OCI-LY1 (cell line): ENCODE data around the gene UGT1A4.

Source experiments
- H2AFZ ChIP-seq: fragments of 200-600 bp; sonication (generic), shearing (Covaris generic); 2 replicates; pipeline ENCODE4 v1.6.0; 2014; ENCODE audit warnings: antibody characterized with exemption, mild to moderate bottlenecking, low read length
- H3F3A ChIP-seq: fragments of 200-600 bp; sonication (generic), shearing (Covaris generic); 2 replicates; pipeline ENCODE4 v1.6.0; 2014; ENCODE audit warnings: mild to moderate bottlenecking, antibody characterized with exemption, low read length, moderate library complexity; ENCODE audit not compliant: insufficient read depth
- H3K27ac ChIP-seq: fragments of 200-600 bp; sonication (generic); 2 replicates; pipeline ENCODE4 v1.5.1; 2014; ENCODE audit warnings: low read length, mixed run types, mild to moderate bottlenecking, low read depth; ENCODE audit not compliant: poor library complexity, severe bottlenecking
- H3K27me3 ChIP-seq: fragments of 200-600 bp; sonication (generic); 2 replicates; pipeline ENCODE4 v1.6.0; 2014; ENCODE audit warnings: antibody characterized with exemption, mild to moderate bottlenecking, low read length, moderate library complexity; ENCODE audit not compliant: insufficient read depth
- H3K36me3 ChIP-seq: fragments of 200-600 bp; sonication (generic); 2 replicates; pipeline ENCODE4 v1.6.1; 2014; ENCODE audit warnings: mild to moderate bottlenecking, antibody characterized with exemption, low read length, moderate library complexity, mixed read lengths; ENCODE audit not compliant: insufficient read depth
- H3K4me1 ChIP-seq: fragments of 200-600 bp; sonication (generic); 2 replicates; pipeline ENCODE4 v1.5.1; 2014; ENCODE audit warnings: mild to moderate bottlenecking, low read length, moderate library complexity; ENCODE audit not compliant: insufficient read depth, severe bottlenecking
- H3K4me2 ChIP-seq: fragments of 200-600 bp; sonication (generic), shearing (Covaris generic); 2 replicates; pipeline ENCODE4 v1.6.1; 2014; ENCODE audit warnings: low read length
- H3K4me3 ChIP-seq: fragments of 200-600 bp; sonication (generic); 2 replicates; pipeline ENCODE4 v1.5.1; 2014; ENCODE audit warnings: low read length, low read depth, mild to moderate bottlenecking, mixed read lengths; ENCODE audit not compliant: poor library complexity, severe bottlenecking
- H3K79me2 ChIP-seq: fragments of 200-600 bp; shearing (Covaris generic); 2 replicates; pipeline ENCODE4 v1.6.1; 2016; ENCODE audit warnings: mixed run types, low read length, mixed read lengths; ENCODE audit not compliant: insufficient read depth
- H3K9ac ChIP-seq: fragments of 200-600 bp; sonication (generic), shearing (Covaris generic); 2 replicates; pipeline ENCODE4 v1.6.1; 2014; ENCODE audit warnings: mild to moderate bottlenecking, low read length, mixed read lengths
- H3K9me2 ChIP-seq: fragments of 200-600 bp; sonication (generic), shearing (Covaris generic); 2 replicates; pipeline ENCODE4 v1.6.1; 2014; ENCODE audit warnings: low read depth, mild to moderate bottlenecking, low read length, mixed read lengths
- H3K9me3 ChIP-seq: fragments of 200-600 bp; shearing (Covaris generic); 2 replicates; pipeline ENCODE4 v1.6.1; 2014; ENCODE audit warnings: low read length, mixed read lengths
- H4K20me1 ChIP-seq: fragments of 200-600 bp; sonication (generic), shearing (Covaris generic); 2 replicates; pipeline ENCODE4 v1.6.0; 2016; ENCODE audit warnings: mild to moderate bottlenecking, low read length; ENCODE audit not compliant: insufficient read depth
- EZH2 ChIP-seq: fragments of 200-600 bp; sonication (generic), shearing (Covaris generic); IDR thresholded peaks from 2 replicates; pipeline ENCODE4 v1.8.0; 2017; ENCODE audit warnings: borderline replicate concordance, mixed run types, mild to moderate bottlenecking, antibody characterized with exemption, low read length, moderate library complexity, mixed read lengths
- TF ChIP-seq, protein P1 (sequence below): fragments of 200-600 bp; sonication (generic), shearing (Covaris generic); IDR thresholded peaks from 2 replicates; pipeline ENCODE4 v1.5.1; 2017; ENCODE audit warnings: mild to moderate bottlenecking, antibody characterized with exemption, low read length, moderate library complexity, mixed read lengths

Gene UGT1A4

DNA sequence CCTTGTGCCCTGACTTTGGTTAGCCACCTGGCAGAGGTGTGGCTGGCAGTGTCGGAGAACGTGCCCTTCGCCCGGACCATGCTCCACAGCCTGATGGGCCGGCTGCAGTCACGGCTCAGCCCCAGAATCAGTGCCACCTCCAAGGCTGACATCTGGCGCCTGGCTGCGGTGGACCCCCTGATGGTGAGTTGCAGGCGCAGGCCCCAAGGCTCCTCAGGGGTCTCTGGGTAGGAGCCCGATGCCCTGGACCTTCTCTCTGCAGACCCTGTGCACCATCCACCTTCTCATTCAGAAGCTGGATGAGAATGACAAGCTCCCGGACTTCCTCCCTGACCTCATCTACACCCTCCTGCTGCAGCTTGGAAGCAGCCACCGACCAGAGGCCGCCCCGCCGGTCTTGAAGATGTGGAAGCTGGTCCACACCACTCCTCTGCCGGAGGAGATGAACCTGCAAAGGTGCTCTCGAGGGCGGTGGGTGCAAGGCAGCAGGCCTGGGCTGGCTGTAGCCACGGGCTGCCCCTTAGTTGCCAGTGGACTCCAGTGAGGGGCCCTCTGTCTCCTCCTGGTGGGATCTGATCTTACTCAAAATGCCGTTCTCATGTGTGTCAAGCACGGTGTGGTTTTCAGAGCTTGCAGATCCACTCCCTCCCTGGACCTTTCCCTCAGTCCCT lies 103.7 kb downstream of the UGT1A4 start:
- Histone ChIP-seq H3K79me2 (no peaks in the 10 kb centered on the region), H3F3A (no peaks in the 10 kb centered on the region), H2AFZ (no peak overlapping the region), H3K27ac (no peak overlapping the region), H3K36me3 (no peaks in the 10 kb centered on the region), H3K4me2 (no peak overlapping the region), H3K4me1 (no peaks in the 10 kb centered on the region), H3K4me3 (no peak overlapping the region), H3K9me3 (no peaks in the 10 kb centered on the region), H3K27me3 (peaks cover 9% of the 10 kb centered on the region; the same call in 1 of the 2 replicates), H3K9me2 (no peaks in the 10 kb centered on the region), H4K20me1 (no peaks in the 10 kb centered on the region), H3K9ac (no peak overlapping the region)
- no peak for TF ChIP-seq EZH2
- TF ChIP-seq, protein P1, sequence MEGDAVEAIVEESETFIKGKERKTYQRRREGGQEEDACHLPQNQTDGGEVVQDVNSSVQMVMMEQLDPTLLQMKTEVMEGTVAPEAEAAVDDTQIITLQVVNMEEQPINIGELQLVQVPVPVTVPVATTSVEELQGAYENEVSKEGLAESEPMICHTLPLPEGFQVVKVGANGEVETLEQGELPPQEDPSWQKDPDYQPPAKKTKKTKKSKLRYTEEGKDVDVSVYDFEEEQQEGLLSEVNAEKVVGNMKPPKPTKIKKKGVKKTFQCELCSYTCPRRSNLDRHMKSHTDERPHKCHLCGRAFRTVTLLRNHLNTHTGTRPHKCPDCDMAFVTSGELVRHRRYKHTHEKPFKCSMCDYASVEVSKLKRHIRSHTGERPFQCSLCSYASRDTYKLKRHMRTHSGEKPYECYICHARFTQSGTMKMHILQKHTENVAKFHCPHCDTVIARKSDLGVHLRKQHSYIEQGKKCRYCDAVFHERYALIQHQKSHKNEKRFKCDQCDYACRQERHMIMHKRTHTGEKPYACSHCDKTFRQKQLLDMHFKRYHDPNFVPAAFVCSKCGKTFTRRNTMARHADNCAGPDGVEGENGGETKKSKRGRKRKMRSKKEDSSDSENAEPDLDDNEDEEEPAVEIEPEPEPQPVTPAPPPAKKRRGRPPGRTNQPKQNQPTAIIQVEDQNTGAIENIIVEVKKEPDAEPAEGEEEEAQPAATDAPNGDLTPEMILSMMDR: no peak
